ENCODE measurements around the gene BARD1.
"Not testable (repeated sequence)": the region's sequence is repeated elsewhere in the genome, so short reads cannot be mapped to it uniquely, and the experiment has no call there.

BARD1 gene

DNA sequence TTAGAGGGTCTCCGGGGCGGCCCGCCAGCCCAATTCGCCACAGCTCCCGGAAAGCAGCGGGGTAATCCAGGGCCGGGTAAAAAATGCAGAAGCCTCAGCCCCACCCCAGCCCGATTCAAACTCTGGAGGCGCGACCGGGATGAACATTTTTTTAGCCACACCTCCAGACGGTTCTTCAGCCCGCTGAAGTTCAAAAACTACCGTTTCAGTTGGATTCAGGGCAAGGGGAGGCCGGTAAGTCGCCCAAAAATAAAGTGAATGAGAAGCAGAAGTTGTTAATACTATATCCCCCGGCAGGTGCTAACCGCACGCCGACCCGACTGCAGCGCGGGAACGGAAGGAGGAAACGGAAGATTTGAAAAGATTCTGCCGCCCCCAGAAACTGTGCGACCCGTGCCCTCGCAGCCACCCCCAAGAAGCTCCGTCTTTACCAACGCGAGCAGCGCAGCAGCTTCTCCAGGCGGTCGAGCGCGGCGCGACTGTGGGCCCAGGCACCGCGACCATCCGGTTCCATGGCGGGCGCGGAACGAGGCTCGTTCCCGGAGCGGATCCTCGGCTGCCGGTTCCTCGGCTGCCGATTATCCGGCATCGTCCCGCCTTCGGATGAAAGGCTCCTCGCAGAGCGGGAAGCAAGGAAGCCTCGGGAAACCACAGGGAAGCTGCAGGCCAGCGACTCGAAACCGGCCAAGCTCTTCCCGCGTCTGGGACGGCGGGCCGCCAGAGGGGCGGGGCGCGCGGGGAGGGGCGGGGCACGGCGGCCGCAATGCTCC, at the start of gene BARD1:
BARD1 (minus strand) TSS at position 703 of the 770 bp plus-strand sequence; CDS start at position 589, 114 bp downstream.
- peak; percentile 24 for DNase-seq (ENCODE audit: low read depth)

GRCh38 chr2:214856137-214856536, 46.7 kb upstream of the BARD1 start:
- no peak for DNase-seq (ENCODE audit: low read depth)

DNA sequence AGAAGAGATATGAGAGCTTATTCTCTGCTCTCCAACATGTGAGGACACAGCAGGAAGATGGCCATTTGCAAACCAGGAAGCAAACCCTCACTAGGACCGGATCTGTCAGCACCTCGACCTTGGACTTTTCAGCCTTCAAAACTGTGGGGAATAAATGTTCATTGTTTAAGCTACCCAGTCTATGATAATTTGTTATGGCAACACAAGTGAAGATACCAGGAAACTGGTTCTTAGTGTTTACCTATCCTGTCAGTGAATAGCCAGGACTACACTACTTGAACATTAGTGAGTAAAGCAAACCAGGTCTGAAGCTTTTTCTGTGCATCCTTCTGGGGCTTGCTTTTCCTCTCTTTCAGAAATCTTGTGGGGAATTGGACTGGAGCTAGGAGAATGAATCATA, 44.4 kb upstream of the BARD1 start:
- DNase-seq (ENCODE audit: low read depth), result no peak

GRCh38 chr2:214843823-214844222, 34.3 kb upstream of the BARD1 start:
- no peak for DNase-seq (ENCODE audit: low read depth)

GRCh38 chr2:214839464-214839863, 30.0 kb upstream of the BARD1 start:
- no peak for DNase-seq (ENCODE audit: low read depth)

DNA sequence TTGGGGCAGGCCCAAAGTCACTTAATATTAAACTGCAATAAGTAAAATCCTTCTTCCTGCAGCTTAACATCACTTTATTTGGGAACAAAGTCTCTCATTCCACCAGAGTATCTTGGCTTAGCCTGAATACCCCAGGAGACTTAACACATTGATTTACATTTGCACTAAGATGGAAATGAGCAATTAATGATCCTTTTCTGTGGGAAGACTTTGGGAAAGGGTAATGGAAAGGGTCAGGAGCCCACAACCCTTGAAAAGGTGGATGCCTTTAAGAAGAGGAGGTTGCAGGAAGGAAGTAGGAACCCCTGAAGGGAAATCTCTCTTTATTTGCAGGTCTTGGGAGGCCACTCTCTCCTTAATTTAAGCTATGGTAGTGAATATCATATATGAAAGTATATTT, 28.0 kb upstream of the BARD1 start:
- DNase-seq (ENCODE audit: low read depth), result no peak

DNA sequence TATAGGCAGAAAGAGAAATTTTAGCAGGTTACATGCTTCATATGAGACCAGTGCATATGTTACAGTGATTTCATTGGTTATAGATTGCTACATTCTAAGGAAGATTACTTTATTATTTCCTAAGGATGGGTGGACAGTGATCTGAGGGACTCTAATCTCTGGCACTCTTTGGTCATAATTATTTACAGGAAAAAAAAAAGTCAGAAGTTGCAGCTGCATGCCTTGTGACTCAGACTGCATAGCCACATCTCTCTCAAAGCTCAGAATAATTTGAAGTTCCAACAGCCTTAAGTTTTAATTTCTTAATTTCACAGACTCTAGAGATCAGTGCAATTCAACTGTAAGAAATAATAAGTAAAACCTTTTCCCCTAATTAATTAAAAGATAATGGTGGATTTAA, 27.1 kb upstream of the BARD1 start:
- no peak for DNase-seq (ENCODE audit: low read depth)

DNA sequence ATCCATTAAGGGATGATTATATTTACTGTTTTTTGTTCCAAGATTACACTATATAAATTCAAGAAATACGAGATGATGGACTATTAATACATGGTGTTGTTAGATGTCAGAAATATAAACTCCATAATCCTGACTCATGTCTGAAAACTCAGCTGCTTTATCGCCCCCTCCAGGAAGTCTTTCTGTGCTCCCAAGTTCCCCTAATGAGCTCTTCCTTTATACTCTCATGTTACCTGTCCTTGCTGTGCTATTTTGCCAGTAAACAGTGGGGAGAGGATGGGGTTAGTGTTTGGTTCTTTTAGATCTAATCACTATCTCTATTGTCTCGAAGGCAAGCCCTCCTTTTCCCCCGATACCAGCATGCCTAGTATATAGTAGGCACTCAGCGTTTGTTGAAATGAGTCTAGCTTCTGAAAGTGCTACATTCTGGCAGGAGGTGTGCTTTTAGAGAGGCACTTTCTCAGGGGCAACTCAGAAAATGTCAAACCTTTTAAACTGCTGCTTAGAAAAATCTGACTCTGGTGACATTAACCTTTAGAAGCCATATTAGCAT, 21.4 kb upstream of the BARD1 start:
- no peak for DNase-seq (ENCODE audit: low read depth)

DNA sequence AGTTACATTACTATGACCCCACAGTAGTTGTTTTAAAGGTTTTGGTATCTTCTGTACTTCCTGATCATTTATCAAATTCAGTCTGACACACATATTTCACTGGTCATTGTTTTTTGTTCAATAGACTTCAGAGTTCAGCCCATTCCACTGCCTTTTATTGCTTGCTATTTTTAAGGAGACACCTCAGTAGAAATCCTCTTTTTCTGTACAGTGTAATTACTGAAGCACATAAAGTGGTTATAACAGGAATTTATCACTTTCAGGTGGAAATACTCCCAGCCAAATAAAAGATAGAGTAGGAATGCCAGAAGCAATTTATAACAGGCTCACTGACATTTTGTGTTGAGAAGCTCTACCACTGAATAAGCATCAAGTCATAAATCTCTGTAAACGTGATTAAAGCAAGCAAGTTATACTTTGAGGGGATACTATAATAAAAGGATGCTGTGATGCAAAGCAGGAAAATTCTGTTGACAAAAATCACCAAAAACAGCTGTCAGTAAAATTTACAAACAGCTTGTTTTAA, 6.6 kb upstream of the BARD1 start:
- no peak for DNase-seq (ENCODE audit: low read depth)

- no peak for DNase-seq (ENCODE audit: low read depth)
Observed at GRCh38 chr2:214810671-214811070, 1.2 kb upstream of the BARD1 start.

DNA sequence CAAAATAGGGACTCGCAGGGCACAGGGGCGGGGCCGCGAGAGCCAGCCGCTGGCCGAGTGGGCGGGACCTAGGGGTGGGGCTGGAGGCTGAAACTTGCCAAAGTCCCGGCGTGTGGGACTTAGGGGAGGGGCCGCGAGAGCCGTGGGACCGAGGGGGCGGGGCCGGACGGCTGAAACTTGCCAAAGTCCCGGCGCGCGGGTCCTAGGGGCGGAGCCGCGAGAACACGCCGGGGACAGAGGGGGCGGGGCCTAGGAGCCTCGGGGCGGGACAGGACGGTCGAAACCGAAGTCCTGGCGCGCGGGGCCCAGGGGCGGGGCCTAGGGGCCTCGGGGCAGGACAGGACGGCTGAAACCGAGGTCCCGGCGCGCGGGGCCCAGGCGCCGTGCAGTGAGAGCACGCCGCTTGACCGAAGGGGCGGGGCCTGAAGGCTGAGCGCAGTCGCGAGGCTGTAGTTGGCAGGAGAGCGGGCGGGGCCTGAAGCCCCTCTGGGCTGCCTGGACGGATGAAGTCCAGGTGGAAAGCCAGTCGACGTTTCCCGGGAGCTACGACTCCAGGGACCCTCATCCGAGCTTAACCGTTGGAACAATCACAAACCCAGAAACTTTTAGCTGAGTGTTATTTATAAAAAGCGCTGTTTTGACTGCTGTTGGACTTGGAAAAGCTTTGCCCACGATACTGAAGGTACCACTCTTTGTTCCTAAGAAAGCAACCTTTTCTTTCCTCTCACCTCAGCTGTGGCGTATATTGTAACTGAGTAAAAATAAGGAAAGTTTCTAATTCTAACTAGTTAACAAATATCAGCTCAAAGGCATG, 475 bp upstream of the BARD1 start:
- DNase-seq (ENCODE audit: low read depth), result peak; percentile 94

DNA sequence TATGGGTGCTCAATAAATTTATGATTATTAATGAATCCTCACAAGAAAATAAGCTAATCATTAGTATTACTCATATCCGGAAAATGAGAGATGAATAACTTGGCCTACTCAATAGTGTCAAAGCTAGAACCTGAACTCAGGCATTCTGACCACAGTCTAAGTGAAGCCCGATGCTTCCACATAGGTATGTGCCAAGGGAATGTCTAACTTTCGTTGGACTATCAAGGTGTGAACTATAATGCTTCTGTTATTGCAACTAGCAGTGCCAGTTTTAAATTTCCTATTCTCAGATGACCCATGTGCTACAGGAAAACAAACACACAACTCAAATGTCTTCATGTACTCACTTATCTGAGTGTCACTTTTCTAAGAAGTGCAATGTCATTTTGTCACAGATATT, 1.8 kb downstream of the BARD1 start:
- DNase-seq (ENCODE audit: low read depth), result no peak

GRCh38 chr2:214801768-214802397, 7.6 kb downstream of the BARD1 start:
- DNase-seq (ENCODE audit: low read depth), result no peak

DNA sequence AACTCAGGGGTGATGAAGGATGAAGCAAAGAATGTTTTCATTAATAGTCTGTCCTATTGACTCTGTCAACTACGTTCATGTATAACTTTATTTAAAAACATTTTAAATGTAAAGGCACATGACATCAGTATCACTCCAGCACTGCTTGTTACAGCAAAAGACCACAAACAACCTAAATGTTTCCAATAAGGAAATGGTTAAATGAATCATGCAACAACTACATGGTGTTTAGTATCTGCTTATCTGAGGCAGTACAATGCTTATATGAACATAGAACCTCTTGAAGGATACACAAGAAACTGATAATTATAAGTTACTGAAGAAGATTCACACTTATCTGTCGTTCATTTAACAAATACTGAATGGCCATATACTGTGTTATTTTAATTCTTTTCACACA, 8.4 kb downstream of the BARD1 start:
- DNase-seq (ENCODE audit: low read depth), result no peak

GRCh38 chr2:214800180-214800579, 9.3 kb downstream of the BARD1 start:
- no peak for DNase-seq (ENCODE audit: low read depth)

GRCh38 chr2:214796911-214797310, 12.6 kb downstream of the BARD1 start:
- DNase-seq (ENCODE audit: low read depth), result no peak

DNA sequence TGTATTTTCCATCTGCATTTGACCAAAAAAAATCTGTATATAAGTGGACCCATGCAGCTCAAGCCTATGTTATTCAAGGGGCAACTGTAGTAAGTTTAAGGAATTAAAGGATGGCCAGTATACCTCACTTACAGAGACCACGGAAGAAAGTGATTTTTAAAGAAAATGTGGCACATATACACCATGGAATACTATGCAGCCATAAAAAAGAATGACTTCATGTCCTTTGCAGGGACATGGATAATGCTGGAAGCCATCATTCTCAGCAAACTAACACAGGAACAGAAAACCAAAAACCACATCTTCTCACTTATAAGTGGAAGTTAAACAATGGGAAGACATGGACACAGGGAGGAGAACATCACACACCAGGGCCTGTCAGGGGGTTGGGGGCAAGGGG, 26.3 kb downstream of the BARD1 start:
- DNase-seq (ENCODE audit: low read depth), result not testable (repeated sequence)

DNA sequence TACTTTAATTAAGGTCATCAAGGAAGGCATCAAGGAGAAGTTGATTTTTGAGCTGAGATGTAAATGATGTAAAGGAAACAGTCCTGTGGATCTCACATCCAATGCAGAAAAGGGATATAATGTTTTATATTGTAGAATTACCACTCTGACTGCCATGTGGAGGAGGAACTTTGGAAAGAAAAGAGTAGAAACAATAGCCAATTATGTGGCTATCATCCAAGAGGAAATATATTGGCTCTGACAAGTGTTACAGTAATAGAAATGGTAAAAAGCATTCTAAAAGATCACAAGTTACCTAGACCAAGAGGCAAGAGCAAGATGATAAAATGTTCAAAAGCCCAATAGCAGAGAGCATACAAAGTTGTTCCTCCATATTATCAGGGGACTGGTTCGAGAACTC, 26.8 kb downstream of the BARD1 start:
- no peak for DNase-seq (ENCODE audit: low read depth)

DNA sequence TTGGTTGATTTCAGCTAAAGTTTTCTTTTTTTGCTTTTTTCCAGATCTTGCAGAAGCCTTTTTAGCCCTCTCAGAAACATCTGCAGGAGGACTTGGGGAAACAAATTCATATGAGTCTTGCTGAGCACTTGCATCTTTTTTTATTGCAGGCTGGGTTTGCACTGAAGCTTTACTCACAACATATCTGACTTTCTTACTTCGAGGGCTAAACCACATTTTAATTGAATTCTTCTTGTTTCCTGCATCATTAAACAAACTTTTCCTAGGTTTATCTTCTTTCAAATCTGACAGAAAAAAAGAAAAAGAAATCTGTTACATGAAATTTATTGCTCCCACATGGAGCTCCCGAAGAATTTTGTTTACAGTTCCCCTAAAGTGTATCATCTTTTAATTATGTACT, 28.3 kb downstream of the BARD1 start:
- no peak for DNase-seq (ENCODE audit: low read depth)

GRCh38 chr2:214775971-214776370, 33.5 kb downstream of the BARD1 start:
- DNase-seq (ENCODE audit: low read depth), result no peak

DNA sequence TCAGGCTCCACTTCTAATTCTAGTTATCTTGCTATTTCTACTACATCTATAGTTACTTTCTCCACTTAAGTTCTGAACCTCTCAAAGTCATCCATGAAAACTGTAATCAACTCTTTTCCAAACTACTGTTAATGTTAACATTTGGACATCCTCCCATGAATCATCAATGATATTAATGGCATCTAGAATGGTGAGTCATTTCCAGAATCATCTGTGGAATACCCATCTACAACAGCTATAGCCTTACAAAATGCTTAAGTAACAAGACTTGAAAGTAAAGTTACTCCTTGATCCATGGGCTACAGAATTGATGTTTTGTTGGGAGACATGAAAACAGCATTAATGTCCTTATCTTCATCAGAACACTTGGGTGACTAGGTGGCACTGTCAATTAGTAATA, 35.4 kb downstream of the BARD1 start:
- DNase-seq (ENCODE audit: low read depth), result no peak

- DNase-seq (ENCODE audit: low read depth), result no peak
Observed at GRCh38 chr2:214772443-214773015, 37.0 kb downstream of the BARD1 start.
